ENCODE results near the gene DPH1.

DNA sequence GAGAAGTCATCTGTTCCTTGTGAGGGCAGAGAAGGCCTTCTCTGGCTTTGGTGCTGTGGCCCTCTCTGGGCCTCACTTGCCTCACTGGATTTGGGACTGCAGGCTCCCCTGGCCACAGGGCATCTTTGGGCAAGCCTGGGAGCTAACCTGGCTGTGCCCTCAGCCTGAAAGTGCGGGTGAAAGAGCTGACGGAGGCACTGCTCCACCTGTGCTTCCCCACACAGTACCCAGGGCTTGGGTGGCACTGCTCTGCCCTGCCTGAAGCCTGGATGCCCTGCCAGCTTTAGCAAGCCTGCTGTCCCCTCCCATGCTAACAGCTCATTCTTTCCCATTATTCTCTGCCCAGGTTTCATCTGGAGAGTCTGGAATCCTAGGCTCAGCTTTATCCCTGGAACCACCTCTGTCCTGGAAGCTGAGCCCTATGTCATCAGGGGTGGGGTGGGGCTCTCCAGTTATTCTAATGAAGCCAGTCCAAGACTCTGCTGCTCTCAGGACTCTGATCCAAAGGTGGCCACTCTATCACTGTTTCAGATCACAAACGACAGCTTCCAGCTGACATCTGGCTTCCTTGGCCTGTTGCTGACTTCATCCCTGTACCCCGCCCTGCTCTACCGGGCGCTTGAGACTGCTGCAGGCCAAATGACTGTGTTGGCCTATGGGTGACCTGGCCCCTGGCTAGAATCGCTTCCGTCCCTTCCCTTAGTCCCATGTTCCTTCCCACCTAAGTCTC is 54.2 kb downstream of the DPH1 start:
- TF ChIP-seq ELK1 (IDR thresholded peaks at IDR 0.05; ENCODE audit: borderline replicate concordance, low read depth, low read length), result no peak
- no peak; the same call in 1 of the 2 replicates for TF ChIP-seq RAD21 (IDR thresholded peaks at IDR 0.05; ENCODE audit: low read length)
- TF ChIP-seq MAZ (IDR thresholded peaks at IDR 0.05; ENCODE audit: borderline replicate concordance, low read depth, low read length), result no peak
- TF ChIP-seq, protein P1, sequence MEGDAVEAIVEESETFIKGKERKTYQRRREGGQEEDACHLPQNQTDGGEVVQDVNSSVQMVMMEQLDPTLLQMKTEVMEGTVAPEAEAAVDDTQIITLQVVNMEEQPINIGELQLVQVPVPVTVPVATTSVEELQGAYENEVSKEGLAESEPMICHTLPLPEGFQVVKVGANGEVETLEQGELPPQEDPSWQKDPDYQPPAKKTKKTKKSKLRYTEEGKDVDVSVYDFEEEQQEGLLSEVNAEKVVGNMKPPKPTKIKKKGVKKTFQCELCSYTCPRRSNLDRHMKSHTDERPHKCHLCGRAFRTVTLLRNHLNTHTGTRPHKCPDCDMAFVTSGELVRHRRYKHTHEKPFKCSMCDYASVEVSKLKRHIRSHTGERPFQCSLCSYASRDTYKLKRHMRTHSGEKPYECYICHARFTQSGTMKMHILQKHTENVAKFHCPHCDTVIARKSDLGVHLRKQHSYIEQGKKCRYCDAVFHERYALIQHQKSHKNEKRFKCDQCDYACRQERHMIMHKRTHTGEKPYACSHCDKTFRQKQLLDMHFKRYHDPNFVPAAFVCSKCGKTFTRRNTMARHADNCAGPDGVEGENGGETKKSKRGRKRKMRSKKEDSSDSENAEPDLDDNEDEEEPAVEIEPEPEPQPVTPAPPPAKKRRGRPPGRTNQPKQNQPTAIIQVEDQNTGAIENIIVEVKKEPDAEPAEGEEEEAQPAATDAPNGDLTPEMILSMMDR (conservative IDR thresholded peaks at IDR 0.05; ENCODE audit: low read depth, low read length), result no peak
- TF ChIP-seq FOS (IDR thresholded peaks at IDR 0.05; ENCODE audit: low read depth, low read length), result no peak
- no peak for TF ChIP-seq MAFK (IDR thresholded peaks at IDR 0.05; ENCODE audit: low read depth, low read length)
- TF ChIP-seq USF2 (IDR thresholded peaks at IDR 0.05; ENCODE audit: low read depth, low read length), result no peak
- no peak for TF ChIP-seq CEBPB (IDR thresholded peaks at IDR 0.05; ENCODE audit: low read depth, low read length)
